Ovary (tissue), 3 donors: ENCODE results near the gene EXT2.

Experiments
- EP300 ChIP-seq: sonication (generic); formaldehyde crosslinking; IDR thresholded peaks from one replicate; pipeline ENCODE4 v1.6.1; 2017; ENCODE audit warnings: antibody characterized with exemption
- POLR2A ChIP-seq: fragments of 450-650 bp; IDR thresholded peaks from one replicate; pipeline ENCODE4 v1.6.1; 2017; ENCODE audit warnings: antibody characterized with exemption, mild to moderate bottlenecking, moderate library complexity
- TF ChIP-seq, protein P1 (sequence below), 3 donors: fragments of 450-650 bp in 2 of 3; fragments of 200-600 bp in 1 of 3; IDR thresholded peaks; one replicate each; pipeline versions ENCODE4 v1.5.1 to v1.8.0; 2016 to 2022; ENCODE audit warnings: antibody characterized with exemption in 3 of 3, mild to moderate bottlenecking in 1 of 3
- donor health status: DM: no; HTN: no; CAD: no.

DNA sequence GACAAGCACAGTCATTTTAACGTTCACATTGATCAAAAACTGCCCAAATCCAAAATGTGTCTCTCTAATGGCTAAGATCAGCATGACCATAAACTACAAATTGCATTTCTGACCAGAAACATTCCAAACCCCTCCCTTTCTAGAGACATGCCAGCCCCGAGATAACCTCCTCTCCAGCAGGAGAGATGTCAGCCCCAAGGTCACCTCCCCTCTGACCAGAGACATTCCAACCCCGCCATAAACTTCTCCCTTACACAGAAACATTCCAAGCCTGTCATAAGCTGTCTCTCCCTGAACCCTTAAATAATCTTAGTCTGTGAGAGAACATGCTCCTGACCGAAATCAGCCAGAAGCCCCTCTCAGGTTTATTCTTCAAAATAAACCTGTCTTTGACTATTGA lies 6.6 kb upstream of the EXT2 start:
- TF ChIP-seq, protein P1, sequence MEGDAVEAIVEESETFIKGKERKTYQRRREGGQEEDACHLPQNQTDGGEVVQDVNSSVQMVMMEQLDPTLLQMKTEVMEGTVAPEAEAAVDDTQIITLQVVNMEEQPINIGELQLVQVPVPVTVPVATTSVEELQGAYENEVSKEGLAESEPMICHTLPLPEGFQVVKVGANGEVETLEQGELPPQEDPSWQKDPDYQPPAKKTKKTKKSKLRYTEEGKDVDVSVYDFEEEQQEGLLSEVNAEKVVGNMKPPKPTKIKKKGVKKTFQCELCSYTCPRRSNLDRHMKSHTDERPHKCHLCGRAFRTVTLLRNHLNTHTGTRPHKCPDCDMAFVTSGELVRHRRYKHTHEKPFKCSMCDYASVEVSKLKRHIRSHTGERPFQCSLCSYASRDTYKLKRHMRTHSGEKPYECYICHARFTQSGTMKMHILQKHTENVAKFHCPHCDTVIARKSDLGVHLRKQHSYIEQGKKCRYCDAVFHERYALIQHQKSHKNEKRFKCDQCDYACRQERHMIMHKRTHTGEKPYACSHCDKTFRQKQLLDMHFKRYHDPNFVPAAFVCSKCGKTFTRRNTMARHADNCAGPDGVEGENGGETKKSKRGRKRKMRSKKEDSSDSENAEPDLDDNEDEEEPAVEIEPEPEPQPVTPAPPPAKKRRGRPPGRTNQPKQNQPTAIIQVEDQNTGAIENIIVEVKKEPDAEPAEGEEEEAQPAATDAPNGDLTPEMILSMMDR (IDR thresholded peaks at IDR 0.05): no peak
- no peak for TF ChIP-seq POLR2A
- TF ChIP-seq EP300: no peak
